Adrenal gland (tissue), 5 donors: ENCODE results near the gene TMEM51.

Experiments
- POLR2A ChIP-seq, 2 donors: fragments of 450-650 bp; IDR thresholded peaks; one replicate each; pipeline ENCODE4 v1.6.1; 2017; ENCODE audit warnings: antibody characterized with exemption in 2 of 2, mild to moderate bottlenecking in 2 of 2, moderate library complexity in 1 of 2
- TF ChIP-seq, protein P1 (sequence below), 6 experiments: fragments of 450-650 bp in 4 of 6; fragments of 200-600 bp in 2 of 6; sonication (generic) in 1 of 6; IDR thresholded peaks; 1 replicate in 5 of 6; 2 replicates in 1 of 6; pipeline versions ENCODE4 v1.5.1 to v1.8.0; 2016 to 2021; ENCODE audit warnings: antibody characterized with exemption in 6 of 6, mild to moderate bottlenecking in 2 of 6, moderate library complexity in 1 of 6
- donor health status: DM: no; HTN: no; CAD: no.

DNA sequence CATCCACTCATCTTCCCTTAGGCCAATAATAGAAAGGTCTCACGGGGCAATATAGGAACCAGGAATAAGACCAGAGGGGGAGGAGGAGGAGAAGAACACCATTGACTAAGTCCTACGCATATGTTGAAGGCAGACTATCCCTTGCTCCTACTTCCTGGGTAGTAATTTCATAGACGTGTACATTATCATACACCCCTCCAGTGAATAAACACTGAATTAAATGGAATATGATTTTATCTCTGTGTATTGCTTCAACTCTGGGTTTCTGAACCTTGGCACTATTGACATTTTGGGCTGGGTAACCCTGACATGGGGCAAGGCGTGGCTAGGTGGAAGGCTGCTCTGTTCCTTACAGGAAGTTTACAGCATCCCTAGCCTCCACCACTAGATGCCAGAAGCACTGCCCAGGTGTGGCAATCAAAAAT is 76.2 kb downstream of the TMEM51 start:
- TF ChIP-seq, protein P1, sequence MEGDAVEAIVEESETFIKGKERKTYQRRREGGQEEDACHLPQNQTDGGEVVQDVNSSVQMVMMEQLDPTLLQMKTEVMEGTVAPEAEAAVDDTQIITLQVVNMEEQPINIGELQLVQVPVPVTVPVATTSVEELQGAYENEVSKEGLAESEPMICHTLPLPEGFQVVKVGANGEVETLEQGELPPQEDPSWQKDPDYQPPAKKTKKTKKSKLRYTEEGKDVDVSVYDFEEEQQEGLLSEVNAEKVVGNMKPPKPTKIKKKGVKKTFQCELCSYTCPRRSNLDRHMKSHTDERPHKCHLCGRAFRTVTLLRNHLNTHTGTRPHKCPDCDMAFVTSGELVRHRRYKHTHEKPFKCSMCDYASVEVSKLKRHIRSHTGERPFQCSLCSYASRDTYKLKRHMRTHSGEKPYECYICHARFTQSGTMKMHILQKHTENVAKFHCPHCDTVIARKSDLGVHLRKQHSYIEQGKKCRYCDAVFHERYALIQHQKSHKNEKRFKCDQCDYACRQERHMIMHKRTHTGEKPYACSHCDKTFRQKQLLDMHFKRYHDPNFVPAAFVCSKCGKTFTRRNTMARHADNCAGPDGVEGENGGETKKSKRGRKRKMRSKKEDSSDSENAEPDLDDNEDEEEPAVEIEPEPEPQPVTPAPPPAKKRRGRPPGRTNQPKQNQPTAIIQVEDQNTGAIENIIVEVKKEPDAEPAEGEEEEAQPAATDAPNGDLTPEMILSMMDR (IDR thresholded peaks at IDR 0.05): no peak
- TF ChIP-seq POLR2A (IDR thresholded peaks at IDR 0.05): no peak
